DOHH2 (cell line): ENCODE results near the gene PNPLA2.

Experiments used
- EZH2phosphoT487 ChIP-seq: fragments of 200-600 bp; sonication (generic); IDR thresholded peaks from 2 replicates; pipeline ENCODE4 v1.6.1; 2017; ENCODE audit warnings: borderline replicate concordance, mild to moderate bottlenecking, antibody characterized with exemption, low read length, moderate library complexity, mixed read lengths
- TF ChIP-seq, protein P1 (sequence below): fragments of 200-600 bp; sonication (generic); IDR thresholded peaks from one replicate; pipeline ENCODE4 v1.5.1; 2014; ENCODE audit warnings: antibody characterized with exemption, mild to moderate bottlenecking, low read depth, low read length; ENCODE audit not compliant: poor library complexity, severe bottlenecking

GRCh38 chr11:824942-825341 lies 6.2 kb downstream of the PNPLA2 start:
- TF ChIP-seq, protein P1, sequence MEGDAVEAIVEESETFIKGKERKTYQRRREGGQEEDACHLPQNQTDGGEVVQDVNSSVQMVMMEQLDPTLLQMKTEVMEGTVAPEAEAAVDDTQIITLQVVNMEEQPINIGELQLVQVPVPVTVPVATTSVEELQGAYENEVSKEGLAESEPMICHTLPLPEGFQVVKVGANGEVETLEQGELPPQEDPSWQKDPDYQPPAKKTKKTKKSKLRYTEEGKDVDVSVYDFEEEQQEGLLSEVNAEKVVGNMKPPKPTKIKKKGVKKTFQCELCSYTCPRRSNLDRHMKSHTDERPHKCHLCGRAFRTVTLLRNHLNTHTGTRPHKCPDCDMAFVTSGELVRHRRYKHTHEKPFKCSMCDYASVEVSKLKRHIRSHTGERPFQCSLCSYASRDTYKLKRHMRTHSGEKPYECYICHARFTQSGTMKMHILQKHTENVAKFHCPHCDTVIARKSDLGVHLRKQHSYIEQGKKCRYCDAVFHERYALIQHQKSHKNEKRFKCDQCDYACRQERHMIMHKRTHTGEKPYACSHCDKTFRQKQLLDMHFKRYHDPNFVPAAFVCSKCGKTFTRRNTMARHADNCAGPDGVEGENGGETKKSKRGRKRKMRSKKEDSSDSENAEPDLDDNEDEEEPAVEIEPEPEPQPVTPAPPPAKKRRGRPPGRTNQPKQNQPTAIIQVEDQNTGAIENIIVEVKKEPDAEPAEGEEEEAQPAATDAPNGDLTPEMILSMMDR = no peak
- TF ChIP-seq EZH2phosphoT487 = no peak
